GM15510 (cell line): ENCODE data around the gene NKX6-2.

ENCODE experiments used
- POLR2A ChIP-seq: IDR thresholded peaks from 3 replicates; pipeline ENCODE4 v1.6.1; 2011; ENCODE audit warnings: borderline replicate concordance; ENCODE audit not compliant: insufficient read length; ENCODE audit errors: extremely low read depth

NKX6-2 gene

DNA sequence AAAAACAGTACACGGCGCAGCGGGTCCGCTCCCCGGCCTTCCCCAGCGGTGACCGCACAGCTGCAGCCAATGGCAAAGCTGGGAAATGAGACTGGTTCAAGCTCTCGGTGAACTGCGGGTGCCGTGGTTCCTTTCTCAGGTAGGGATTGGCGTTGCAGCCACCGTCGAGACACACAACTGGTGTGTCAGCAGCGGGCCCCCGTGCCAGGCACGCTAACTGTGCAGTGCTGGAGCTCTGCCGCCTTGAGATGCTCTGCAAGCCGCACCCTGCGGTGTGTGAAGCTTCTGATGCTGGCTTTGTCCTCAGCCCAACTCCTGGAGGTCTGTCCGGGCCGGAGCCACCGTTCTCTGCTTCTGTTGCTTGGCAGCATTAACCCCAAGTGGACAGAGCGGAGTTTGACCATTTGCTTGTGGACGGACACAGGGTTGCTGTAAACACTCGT lies 20.6 kb upstream of the NKX6-2 start:
- TF ChIP-seq POLR2A, result no peak

DNA sequence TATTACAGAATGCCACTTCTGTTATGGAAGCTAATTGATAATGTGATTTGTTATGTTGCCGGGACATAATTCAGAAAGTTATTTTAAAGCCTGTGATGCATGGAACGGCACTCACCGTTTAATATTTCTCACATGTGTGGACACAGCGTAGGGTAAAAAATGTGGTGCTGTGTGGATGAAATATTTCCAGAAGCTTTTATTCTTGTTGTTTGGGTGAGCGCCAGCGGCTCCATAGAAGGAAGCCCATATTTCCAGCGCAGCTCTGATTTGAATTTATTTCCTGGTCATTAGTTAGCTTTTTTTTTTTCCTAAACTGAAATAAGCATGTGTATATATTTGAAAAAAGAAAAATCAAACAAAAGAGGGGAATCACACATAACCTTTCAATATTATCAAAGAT lies 20.2 kb upstream of the NKX6-2 start:
- no peak for TF ChIP-seq POLR2A

DNA sequence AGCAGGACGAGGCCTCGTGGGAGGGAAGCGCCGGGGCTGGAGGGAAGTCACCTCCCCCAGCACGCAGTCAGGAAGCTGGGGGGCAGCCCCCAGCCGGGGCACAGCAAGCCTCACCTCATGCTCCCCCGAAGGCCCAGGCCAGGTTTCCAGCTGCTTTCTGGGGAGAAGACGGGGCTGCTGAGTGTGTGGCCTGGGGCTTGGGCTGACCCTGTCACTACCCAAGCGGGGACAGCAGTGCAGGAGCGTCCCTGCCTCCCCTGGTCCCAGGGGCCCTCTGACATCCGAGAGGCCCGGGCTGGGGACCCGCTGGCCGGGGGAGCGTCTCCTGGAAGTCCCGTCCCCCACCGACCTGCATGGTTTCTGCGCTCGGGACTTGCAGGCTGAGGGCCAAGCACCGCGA lies 19.7 kb upstream of the NKX6-2 start:
- TF ChIP-seq POLR2A, result no peak

DNA sequence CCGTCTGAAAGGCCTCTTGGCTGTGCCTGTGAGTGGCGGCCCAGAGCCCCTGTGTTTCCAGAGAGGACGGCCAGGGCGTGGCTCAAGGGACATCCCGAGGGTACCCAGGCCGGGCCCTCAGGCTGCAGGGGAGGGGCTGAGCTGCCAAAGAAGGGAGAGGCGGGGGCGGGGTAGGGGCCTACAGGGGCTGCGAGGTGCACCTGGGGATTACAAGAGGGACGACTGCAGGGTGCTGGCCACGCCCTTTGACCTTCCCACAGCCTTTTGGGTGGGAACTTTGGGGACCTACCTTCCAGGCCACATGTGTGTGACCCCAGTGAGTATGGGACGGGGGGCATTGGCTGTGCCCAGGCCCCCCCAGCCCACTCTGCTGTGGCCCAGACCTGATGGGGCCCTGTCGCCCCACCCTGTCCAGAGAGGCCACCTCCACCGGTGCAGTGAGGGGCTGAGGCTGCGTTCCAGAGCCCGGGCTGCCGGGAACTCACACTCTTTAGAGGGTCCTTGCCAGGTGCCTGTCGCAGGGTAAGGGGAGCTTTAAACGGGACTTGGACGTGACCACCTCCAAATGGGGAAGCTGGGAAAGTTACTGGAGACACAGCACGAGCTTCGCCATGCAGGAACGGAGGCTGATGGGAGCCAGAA lies 19.0 kb upstream of the NKX6-2 start:
- no peak for TF ChIP-seq POLR2A

DNA sequence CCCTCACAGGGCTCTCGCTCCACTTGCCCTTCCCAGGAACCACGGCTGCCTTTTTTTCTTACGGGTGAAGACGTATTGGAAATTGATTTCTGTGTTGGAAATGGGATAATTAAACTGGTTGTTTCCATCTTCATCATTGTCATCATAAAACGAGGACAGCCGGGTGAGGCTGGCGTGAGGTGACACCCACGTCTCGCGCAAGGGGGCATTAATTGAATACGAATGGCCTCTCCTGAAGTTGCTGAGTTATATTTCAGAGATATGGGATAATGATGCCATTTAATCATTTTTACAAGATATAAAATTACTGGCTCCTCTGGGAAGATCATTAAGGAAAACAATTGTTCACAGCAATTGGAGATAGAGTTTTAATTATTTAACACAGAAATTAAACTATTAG lies 18.3 kb upstream of the NKX6-2 start:
- no peak for TF ChIP-seq POLR2A

DNA sequence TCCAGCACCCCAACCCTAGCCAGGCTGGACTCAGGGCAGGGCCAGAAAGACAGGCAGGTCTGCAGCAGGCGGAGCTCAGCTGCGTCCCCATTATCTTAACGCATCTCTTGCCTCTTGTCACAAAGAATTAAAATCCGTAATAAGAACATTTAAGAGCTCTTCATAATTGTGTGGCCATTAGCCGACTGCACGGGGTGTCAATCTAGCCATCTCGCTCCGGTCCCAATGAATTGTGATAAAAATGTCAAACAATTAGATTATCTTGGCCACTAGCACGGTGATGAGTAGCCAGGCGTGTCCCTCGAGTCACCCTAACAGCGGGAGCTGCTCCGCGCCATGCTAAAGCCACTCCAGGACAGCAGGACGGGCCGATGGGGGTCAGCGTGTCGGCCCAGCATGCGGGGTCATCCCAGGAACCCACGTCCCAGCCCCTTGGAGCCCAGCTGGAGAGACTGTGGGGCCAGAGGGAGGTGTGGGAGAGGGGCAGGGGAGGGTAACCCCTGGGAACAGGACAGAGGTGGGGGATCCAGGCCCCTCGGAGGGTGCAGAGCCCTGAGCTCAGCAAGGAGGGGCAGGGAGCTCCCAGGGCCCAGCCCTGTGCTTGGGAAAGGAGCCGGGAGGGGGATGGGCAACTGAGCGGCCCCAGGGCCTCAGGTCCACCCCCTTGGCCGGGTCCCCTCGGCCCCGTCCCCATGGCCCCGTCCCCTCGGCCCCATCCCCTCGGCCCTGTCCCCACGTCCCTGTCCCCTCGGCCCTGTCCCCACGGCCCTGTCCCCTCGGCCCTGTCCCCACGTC lies 17.7 kb upstream of the NKX6-2 start:
- no peak for TF ChIP-seq POLR2A

DNA sequence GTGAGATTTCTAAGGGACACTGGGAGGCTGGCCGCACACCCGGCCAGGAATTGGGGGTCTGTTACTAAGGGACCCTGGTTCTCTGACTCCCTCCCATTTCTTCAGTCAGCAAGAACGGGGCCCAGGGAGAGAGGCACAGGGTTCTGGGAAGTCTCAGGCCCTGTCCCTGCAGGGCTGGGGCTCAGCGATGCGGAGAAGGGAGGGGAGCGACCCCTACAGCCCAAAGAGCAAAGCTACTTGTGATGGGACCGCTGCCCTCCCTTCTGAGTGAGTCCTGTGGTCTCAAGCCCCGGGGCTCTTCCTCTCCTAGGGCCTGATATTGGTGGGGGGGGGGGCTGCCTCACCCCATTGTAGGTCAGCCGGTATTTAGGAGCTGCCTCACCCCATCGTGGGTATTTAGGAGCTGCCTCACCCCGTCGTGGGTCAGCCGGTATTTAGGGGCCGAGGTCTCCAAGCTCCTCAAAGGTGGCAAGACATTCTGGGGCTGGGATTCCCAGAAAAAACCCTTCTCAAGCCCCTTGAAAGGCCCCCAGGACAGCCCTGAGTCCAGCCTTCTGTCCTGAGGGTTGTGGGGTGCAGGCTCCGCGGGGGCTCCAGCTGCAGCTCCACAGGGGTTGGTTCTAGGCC lies 16.9 kb upstream of the NKX6-2 start:
- TF ChIP-seq POLR2A, result no peak

DNA sequence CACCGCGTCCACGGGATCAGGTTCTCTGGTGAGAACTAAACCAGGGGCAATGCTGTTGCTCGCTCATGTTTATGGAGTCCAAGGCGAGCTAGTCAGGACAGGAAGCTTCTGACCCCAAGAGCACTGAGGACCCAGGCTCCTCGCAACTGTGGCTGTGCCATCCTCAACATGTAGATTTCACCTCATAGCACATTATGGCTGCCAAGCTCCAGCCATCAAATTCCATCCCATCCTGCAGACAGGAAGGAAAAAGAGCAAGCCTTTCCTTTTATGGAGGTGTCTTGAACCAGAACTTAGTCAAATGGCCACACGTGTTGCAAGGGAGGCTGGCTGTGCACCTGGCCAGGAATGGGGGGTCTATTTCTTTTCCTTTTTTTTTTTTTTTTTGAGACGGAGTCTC lies 16.1 kb upstream of the NKX6-2 start:
- TF ChIP-seq POLR2A, result no peak

DNA sequence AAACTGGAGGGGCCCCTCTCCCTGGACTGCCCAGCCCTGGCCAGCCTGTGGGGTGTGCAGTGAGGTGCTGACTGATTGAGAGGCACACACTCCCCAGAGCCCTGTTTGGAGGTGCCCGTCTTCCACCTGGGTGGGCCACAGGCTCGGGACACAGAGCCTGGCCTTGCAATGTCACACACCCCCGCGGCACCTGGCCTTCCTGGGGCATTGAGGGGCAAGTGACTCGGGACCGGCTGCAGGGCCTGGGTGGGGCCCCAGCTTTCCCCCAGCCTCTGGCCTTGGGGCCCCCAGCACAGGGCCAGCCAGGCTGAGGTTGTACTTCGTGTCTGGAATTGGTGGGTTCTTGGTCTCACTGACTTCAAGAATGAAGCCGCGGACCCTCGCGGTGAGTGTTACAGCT lies 13.9 kb upstream of the NKX6-2 start:
- no peak for TF ChIP-seq POLR2A

DNA sequence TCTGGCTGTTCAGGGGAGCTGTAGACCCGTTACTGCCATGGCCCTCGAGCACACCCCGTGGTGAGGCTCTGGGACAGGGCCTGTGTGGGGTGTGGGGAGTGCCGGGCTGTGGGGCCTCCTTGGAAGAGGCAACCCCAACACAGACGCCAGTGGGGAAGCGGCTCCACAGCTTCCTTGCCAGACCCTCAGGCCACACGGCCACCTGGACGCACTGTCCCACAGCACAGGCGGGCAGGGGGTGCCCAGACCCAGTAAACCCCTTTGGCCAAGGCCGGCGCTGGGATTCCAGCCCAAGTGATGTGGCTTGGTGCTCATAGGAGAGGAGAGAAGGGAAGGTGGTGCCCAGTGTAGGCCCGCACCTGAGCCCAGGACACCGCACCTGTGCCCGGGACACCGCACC lies 12.9 kb upstream of the NKX6-2 start:
- no peak for TF ChIP-seq POLR2A

DNA sequence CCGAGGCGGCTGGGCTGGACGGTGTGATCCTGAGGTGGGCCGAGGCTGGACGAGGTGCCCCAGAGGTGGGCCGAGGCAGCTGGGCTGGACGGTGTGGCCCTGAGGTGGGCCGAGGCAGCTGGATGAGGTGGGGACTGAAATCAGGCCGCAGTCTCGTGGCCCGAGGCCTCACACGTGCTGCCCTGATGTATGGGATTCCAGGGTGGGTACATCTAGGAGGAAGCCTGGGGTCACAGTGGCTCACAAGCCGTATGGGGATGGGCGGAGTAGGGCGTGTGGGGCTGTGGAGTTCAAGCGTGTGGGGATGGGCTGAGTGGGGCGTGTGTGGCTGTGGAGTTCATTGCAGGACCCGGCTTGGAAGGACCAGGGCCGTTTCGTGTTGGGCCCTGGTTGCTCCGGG lies 12.5 kb upstream of the NKX6-2 start:
- TF ChIP-seq POLR2A, result no peak

DNA sequence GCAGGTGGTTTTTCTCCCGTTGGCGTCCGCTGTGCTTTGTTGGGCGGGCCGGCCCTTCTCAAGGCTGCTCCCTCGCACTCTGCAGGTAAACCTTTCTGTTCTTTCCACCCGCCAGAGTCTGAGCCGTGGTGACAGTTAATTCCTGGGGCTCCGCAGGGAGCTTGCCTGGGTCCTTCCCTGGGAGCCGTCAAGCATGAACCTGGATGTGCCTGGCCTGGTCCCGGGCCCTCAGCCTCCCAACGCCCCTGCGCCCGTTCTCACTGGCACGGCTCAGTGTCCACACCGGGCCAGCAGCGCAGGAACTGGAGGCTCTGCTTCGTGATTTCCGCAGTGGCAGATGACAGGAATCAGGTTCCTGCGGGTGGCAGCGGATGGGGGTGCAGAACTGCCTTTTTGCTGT lies 10.9 kb upstream of the NKX6-2 start:
- TF ChIP-seq POLR2A, result no peak

DNA sequence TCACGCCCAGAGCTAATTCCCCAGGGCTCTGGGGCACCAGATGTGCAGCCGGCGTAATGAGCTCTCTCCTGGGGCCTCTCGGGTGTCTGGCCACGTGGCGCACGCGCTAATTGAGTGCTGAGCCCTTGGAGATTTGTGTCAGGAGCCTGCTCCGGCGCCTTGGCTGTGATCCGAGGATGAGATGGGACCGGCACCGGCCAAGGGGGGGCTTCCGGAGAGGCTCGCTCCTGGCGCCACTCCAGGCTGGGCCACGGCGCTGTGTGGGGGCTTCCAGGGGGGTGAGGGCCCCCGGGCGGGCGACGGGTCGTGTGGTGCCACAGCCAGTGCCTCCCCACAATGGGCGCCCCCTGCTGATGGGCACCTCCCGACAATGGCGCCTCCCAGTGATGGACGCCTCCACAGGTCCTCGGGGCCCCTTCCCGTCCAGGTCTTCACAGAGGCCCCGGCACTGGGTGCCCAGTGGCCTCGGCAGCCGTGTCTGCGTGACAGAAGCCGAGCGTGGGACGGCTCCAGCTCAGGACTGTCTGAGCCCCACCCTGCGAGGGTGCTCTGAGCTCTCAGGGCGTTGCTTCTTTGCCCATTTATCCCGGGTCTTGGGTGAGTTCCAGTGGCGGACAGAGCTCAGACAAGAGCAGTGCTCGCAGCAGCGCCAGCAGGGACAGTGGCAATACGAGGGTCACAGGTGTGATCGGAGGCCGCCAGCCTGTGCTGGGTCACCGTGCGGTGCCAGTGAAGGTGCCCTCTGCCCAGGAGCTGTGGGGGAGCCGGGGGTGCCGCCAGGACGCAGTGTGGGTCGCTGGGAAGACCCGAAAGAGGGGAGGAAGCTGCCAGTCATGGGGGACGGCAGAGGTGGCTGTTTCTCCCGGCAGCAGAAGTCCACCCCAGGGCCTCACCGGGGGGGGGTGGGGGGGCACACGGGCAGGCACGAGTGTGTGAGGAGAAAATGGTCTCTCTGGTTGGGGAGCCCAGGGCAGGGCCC lies 8.2 kb upstream of the NKX6-2 start:
- no peak for TF ChIP-seq POLR2A

DNA sequence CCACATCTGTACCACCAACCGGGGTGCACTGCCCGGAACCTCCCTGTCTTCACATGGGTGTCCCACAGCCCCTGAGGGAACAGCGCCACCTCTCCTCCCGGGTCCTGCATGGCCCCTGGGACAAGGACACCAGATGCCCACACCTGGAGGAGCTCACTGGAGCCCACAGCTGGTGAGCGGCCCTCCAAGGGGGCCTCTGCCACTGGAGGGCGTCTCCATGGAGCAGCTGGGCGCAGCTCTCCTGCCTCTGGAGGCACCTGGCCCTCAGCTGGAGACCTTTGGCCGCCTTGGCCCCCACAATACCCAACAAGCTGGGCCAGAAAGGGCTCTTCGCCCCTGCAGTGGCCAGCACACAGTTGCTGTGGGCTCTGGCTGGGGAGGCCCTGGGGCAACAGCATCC lies 7.3 kb upstream of the NKX6-2 start:
- no peak for TF ChIP-seq POLR2A

DNA sequence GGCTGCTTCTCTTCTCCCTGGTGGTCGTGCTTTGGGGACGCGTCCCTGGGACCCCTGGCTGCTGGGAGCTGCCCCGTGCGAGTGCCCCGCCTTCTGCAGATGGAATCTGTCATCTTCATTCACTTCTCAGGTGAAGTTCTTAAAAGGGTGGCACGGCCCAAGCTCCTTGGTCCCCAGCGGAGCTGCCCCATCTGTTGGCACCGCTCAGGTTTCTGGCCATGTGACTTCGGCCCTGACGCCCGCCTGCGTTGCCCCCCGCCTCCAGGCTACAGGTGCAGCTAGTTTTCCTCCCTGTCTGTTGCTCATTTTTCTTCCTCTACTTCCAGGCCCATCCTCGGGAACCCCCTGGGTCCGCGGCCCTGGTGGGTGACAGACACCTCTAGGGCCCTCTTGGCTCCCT lies 6.8 kb upstream of the NKX6-2 start:
- TF ChIP-seq POLR2A, result no peak
